Heart right ventricle (tissue), 16 donors: ENCODE results near the gene CD300C. TPM values are rescaled to one million over a fixed set of nuclear protein-coding genes. Genes with fewer than 3 reads are reported as not detected.

Experiments
- ATAC-seq, 8 donors: fragments of 200-7000 bp; cut with Tn5 transposase; one replicate each; pipeline ENCODE4 v1.9.1; 2020; ENCODE audit warnings: mild to moderate bottlenecking in 8 of 8, moderate library complexity in 8 of 8, moderate number of reproducible peaks in 1 of 8
- DNase-seq, 2 donors: peaks; one replicate each; pipeline ENCODE4 v3.0.0-alpha.2; 2020
- H3K27ac ChIP-seq, 10 donors: fragments of 200-600 bp; sonication (generic) in 2 of 10; one replicate each; pipeline versions ENCODE4 v1.5.0 to v1.8.0; 2020 to 2022; ENCODE audit warnings: mild to moderate bottlenecking in 3 of 10
- H3K27me3 ChIP-seq, 7 donors: fragments of 200-600 bp; one replicate each; pipeline ENCODE4 v1.8.0; 2021 to 2022; ENCODE audit warnings: mild to moderate bottlenecking in 2 of 7
- H3K36me3 ChIP-seq, 9 donors: fragments of 200-600 bp; sonication (generic) in 1 of 9; one replicate each; pipeline versions ENCODE4 v1.5.0 to v1.8.0; 2020 to 2022; ENCODE audit warnings: mild to moderate bottlenecking in 2 of 9
- H3K4me1 ChIP-seq, 9 donors: fragments of 200-600 bp; sonication (generic) in 1 of 9; one replicate each; pipeline versions ENCODE4 v1.5.0 to v1.8.0; 2020 to 2022; ENCODE audit warnings: mild to moderate bottlenecking in 4 of 9
- H3K4me3 ChIP-seq, 10 donors: fragments of 200-600 bp; sonication (generic) in 2 of 10; one replicate each; pipeline versions ENCODE4 v1.5.0 to v1.8.0; 2020 to 2022; ENCODE audit warnings: mild to moderate bottlenecking in 7 of 10, moderate library complexity in 2 of 10
- H3K9me3 ChIP-seq, 11 donors: fragments of 200-600 bp in 10 of 11; sonication (generic) in 2 of 11; one replicate each; pipeline versions ENCODE4 v1.5.0 to v1.8.0; 2013 to 2022; ENCODE audit warnings: mild to moderate bottlenecking in 2 of 11, control low read depth in 1 of 11, moderate library complexity in 1 of 11
- CTCF ChIP-seq, 9 donors: fragments of 200-600 bp; sonication (generic) in 2 of 9; IDR thresholded peaks; one replicate each; pipeline versions ENCODE4 v1.5.0 to v1.8.0; 2021 to 2022; ENCODE audit warnings: antibody characterized with exemption in 9 of 9, mild to moderate bottlenecking in 5 of 9, moderate library complexity in 1 of 9
- WGBS, 2 donors: extraction: QIAGEN DNeasy Blood & Tissue Kit; methylation state at CpG; one replicate each; pipeline ENCODE4 v1.1.7; 2013; ENCODE audit warnings: inconsistent platforms in 1 of 2; 5-methylcytosine and 5-hydroxymethylcytosine counted together
- intact Hi-C, 10 donors: fragments of 100-400 bp; cut with DNase I; formaldehyde crosslinking; loops; one replicate each; pipeline versions ENCODE4 v1.11.1 to v1.14.2; 2022
- polyA plus RNA-seq, 2 donors: library from polyadenylated mRNA; stranded (reverse); fragments of 200-250 nt; gene quantifications; one replicate each; pipeline ENCODE4 v1.2.3, GENCODE V29; 2013
- total RNA-seq, 10 donors: library from RNA; stranded (reverse); fragmentation: NEBNext Ultra II Directional in 3 of 10; extraction: Animal tissue kit (Norgen Biotek cat#: 25700) in 3 of 10; gene quantifications; one replicate each; pipeline versions ENCODE4 v1.2.1 to v1.2.4, GENCODE V29; 2021 to 2023
- donor health status: Arrhythmogenic right ventricular cardiomyopathy.
- donor health status: ischemic (EF 13 %, LVEDD 7.1; RV severe dilation, severe dysfunction).
- donor health status: healthy with polysubstance abuse.
- donor health status: DM: no; HTN: yes; CAD: no.
- donor health status: DM: no; HTN: no; CAD: no.
- donor health status: ischemic (EF 25% LVEDD 6.9; RV normal size, moderate dysfunction).
- donor health status: ischemic (EF 25% LVEDD 5.7; RV mildly dilated, moderate dysfunction).
- donor health status: healthy.
- donor health status: DM: yes; HTN: yes; CAD: no.
- donor health status: Ischemic cardiomyopathy.
- donor health status: ischemic (EF 35%, LVEDD 5.7; RV mildly dilated, moderate dysfunction).
- donor health status: nonischemic (EF 11% LVEDD 7.7; RV severe dilation, severe dysfunction).
- donor health status: DM: yes; HTN: yes; CAD: no.
- donor health status: PGD.
- donor health status: ischemic (EF 29% LVEDD 5.4; RV normal size, mild dysfunction).
- donor health status: nonischemic (EF 23%, LVEDD 6.1; RV moderate dilation, normal function).

Gene CD300C
- total and polyA plus RNA-seq, 12 donors: 0.21 to 3.2 (median 0.55) TPM

DNA sequence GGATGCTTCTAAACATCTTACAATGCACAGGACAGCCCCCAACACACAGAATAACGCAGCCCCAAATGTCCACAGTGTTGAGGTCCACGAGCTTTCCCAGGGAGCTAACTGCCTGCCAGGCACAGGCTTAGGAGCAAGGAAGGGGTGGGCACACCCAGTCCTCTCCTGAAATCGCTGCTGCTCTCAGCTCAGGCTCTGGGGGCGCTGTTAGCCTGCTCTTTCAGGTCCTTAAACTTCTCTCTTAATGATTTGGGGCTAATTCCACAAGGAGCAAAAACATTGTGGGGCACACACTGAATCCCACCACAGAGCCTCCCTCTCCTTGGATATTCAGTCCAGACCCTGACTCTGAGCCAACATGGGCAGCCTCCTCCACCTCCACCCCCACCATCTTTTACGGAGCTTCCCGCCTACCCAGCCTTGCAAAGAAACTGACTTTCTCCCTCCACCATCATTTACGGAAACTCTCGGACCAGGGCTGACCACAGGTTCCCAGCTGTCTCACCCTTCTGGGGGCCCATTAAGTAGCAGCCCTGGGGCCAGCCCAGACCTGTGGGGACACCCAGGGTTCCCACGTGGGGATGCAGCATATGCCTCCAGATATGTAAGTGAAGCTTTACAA, 20.3 kb upstream of the CD300C start:
- WGBS, 2 donors: 34 to 35% methylated on average over 9 of the region's 9 CpGs
- no peak for DNase-seq
- peak; percentile 11 to 66 (median 45) for TF ChIP-seq CTCF (IDR thresholded peaks at IDR 0.05)
- H3K27me3 ChIP-seq: peaks cover 0 to 41% (median 15%) of the 10 kb centered on the region in 7 donors
- H3K9me3 ChIP-seq: no peaks in the 10 kb centered on the region
- peak overlapping the region in 1 of 10 donors; percentile 23 for H3K4me3 ChIP-seq
- H3K4me1 ChIP-seq: peaks cover 0 to 40% (median 0%) of the 10 kb centered on the region in 9 donors
- peak in 1 of 8 donors; percentile 47 for ATAC-seq
- intact Hi-C loops: loop anchor here in 2 of 10 donors (5.0 to 10.0 kb wide), 2 partner anchors 169 to 171 kb away; partner anchors contain the start of gene RAB37 (in 2 of the 2)
- no peaks in the 10 kb centered on the region for H3K36me3 ChIP-seq
- H3K27ac ChIP-seq: peak overlapping the region in 1 of 10 donors; percentile 79

GRCh38 chr17:74565126-74565525, 19.2 kb upstream of the CD300C start:
- Histone ChIP-seq H3K27me3 (peaks cover 0 to 48% (median 15%) of the 10 kb centered on the region in 7 donors), H3K4me1 (peaks cover 0 to 37% (median 0%) of the 10 kb centered on the region in 9 donors), H3K36me3 (no peaks in the 10 kb centered on the region), H3K9me3 (no peaks in the 10 kb centered on the region), H3K27ac (no peak overlapping the region), H3K4me3 (no peak overlapping the region)
- no peak for ATAC-seq
- 50 to 58% methylated on average over 5 of the region's 5 CpGs for WGBS, 2 donors
- no peak for DNase-seq
- intact Hi-C loops: loop anchor here in 2 of 10 donors (5.0 to 10.0 kb wide), 2 partner anchors 170 to 172 kb away; partner anchors contain the start of gene RAB37 (in 2 of the 2)
- TF ChIP-seq CTCF (IDR thresholded peaks at IDR 0.05): no peak

GRCh38 chr17:74563358-74563757, 17.4 kb upstream of the CD300C start:
- Histone ChIP-seq H3K4me3 (no peak overlapping the region), H3K27ac (no peak overlapping the region), H3K9me3 (no peaks in the 10 kb centered on the region), H3K27me3 (peaks cover 0 to 52% (median 21%) of the 10 kb centered on the region in 7 donors), H3K4me1 (peaks cover 0 to 24% (median 0%) of the 10 kb centered on the region in 9 donors), H3K36me3 (no peaks in the 10 kb centered on the region)
- intact Hi-C loops: loop anchor here in 1 of 10 donors (10.0 kb wide), 1 partner anchor 171 kb away; the partner anchor contains the start of gene RAB37
- TF ChIP-seq CTCF (IDR thresholded peaks at IDR 0.05): no peak
- WGBS, 2 donors: 96 to 97% methylated on average over 1 of the region's 1 CpG
- DNase-seq (no peak), ATAC-seq (no peak)

GRCh38 chr17:74561586-74561985, 15.7 kb upstream of the CD300C start:
- H3K36me3 ChIP-seq: no peaks in the 10 kb centered on the region
- no peaks in the 10 kb centered on the region for H3K9me3 ChIP-seq
- intact Hi-C loops: loop anchor here in 1 of 10 donors (10.0 kb wide), 1 partner anchor 173 kb away; the partner anchor contains the start of gene RAB37
- peaks cover 0 to 6% (median 0%) of the 10 kb centered on the region in 9 donors for H3K4me1 ChIP-seq
- H3K4me3 ChIP-seq: no peak overlapping the region
- no peak for DNase-seq
- 60% methylated on average over 3 of the region's 3 CpGs for WGBS, 2 donors
- ATAC-seq: no peak
- peaks cover 0 to 39% (median 13%) of the 10 kb centered on the region in 7 donors for H3K27me3 ChIP-seq
- H3K27ac ChIP-seq: no peak overlapping the region
- TF ChIP-seq CTCF (IDR thresholded peaks at IDR 0.05): no peak
